ENCODE data around the gene HOXD10.
A peak's percentile ranks its signal among the peaks of the same experiment; 100 is the strongest.

The HOXD10 gene

GRCh38 chr2:176096243-176096985 lies 20.2 kb upstream of the HOXD10 start:
- no peak for DNase-seq (ENCODE audit: low read depth in 2 of 2)

- DNase-seq (ENCODE audit: low read depth in 2 of 2) = peak; percentile 31
These were observed 19.4 kb upstream of the HOXD10 start for GRCh38 chr2:176096986-176097819.

- DNase-seq (ENCODE audit: low read depth in 2 of 2) = no peak
These were observed 18.7 kb upstream of the HOXD10 start for GRCh38 chr2:176097820-176098365.

- DNase-seq (ENCODE audit: low read depth in 2 of 2) = no peak
These were observed 18.0 kb upstream of the HOXD10 start for GRCh38 chr2:176098366-176099158.

GRCh38 chr2:176099159-176099727 lies 17.3 kb upstream of the HOXD10 start:
- no peak for DNase-seq (ENCODE audit: low read depth in 2 of 2)

GRCh38 chr2:176099728-176100546 lies 16.6 kb upstream of the HOXD10 start, which contains the start of gene HOXD12:
TSS of gene HOXD12 (plus strand) at chr2:176099795. CDS start at chr2:176099802, 7 bp downstream.
- no peak for DNase-seq (ENCODE audit: low read depth in 2 of 2)

- DNase-seq (ENCODE audit: low read depth in 2 of 2) = no peak
These were observed 15.9 kb upstream of the HOXD10 start for GRCh38 chr2:176100547-176101140.

GRCh38 chr2:176101216-176101830 lies 15.3 kb upstream of the HOXD10 start:
- no peak for DNase-seq (ENCODE audit: low read depth in 2 of 2)

- no peak for DNase-seq (ENCODE audit: low read depth in 2 of 2)
These were observed 14.7 kb upstream of the HOXD10 start for GRCh38 chr2:176101842-176102241.

- DNase-seq (ENCODE audit: low read depth in 2 of 2) = no peak
These were observed 14.2 kb upstream of the HOXD10 start for GRCh38 chr2:176102309-176102866.

- DNase-seq (ENCODE audit: low read depth in 2 of 2) = no peak
These were observed 13.4 kb upstream of the HOXD10 start for GRCh38 chr2:176103194-176103593.

- DNase-seq (ENCODE audit: low read depth in 2 of 2) = no peak
These were observed 12.7 kb upstream of the HOXD10 start for GRCh38 chr2:176103742-176104315.

- DNase-seq (ENCODE audit: low read depth in 2 of 2) = no peak
These were observed 12.1 kb upstream of the HOXD10 start for GRCh38 chr2:176104316-176105077.

GRCh38 chr2:176105078-176105729 lies 11.4 kb upstream of the HOXD10 start:
- DNase-seq (ENCODE audit: low read depth in 2 of 2) = no peak

- DNase-seq (ENCODE audit: low read depth in 2 of 2) = no peak
These were observed 10.6 kb upstream of the HOXD10 start for GRCh38 chr2:176105730-176106580.

GRCh38 chr2:176106581-176107539 lies 9.7 kb upstream of the HOXD10 start, which contains the start of gene HOXD11:
TSS of gene HOXD11 (plus strand) at chr2:176107280. CDS start at chr2:176107356, 76 bp downstream.
- DNase-seq (ENCODE audit: low read depth in 2 of 2) = no peak
